ENCODE results near the gene ANO7.
"Not testable (repeated sequence)": the region's sequence is repeated elsewhere in the genome, so short reads cannot be mapped to it uniquely, and the experiment has no call there.

ANO7 gene

DNA sequence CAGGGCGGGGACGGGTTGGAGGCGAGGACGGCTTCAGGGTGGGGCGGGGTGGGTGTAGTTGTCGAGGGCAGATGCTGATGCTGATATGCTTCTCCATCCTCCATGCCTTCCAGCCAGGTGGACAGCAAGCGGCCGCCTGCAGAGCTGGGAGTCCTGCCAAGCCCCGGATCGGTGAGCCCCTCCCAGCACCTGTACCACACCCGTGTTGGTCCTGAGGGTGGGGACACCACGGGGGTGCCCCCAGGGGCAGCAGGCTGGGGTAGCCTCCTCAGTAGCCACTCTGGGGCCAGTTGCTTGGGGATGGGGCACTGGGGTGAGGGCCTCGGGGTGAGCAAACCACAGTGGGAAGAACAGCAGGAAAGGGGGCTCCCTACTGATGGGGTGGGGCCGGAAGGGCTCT is 2.6 kb downstream of the ANO7 start:
- no peak for DNase-seq

- no peak for DNase-seq
These were observed 4.8 kb downstream of the ANO7 start for GRCh38 chr2:241193271-241193670.

- no peak for DNase-seq
These were observed 6.3 kb downstream of the ANO7 start for GRCh38 chr2:241194811-241195210.

DNA sequence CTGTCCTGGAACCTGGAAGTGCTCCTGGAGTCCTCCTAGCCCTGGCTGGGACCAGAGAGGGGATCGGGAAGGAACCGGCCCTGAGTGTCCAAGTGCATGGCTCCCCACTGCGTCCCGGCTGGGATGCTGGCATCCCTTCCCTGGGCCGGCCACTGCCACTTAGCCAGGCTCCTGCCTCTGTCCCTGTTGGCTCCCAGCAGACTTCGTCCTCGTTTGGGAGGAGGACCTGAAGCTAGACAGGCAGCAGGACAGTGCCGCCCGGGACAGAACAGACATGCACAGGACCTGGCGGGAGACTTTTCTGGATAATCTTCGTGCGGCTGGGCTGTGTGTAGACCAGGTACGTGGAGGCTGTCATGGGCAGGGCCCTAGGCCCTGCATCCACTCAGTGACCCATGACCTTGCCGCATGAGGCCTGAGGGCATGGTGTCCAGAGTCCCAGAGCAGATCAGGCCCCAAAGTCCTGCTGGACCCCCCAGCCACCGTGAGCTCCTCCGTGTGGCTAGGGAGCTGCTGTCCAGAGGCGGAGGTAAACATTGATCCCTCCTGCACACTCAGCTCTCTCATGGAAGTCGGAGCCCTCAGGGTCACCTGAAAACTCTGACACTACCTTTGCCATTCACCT is 7.1 kb downstream of the ANO7 start:
- no peak for DNase-seq

DNA sequence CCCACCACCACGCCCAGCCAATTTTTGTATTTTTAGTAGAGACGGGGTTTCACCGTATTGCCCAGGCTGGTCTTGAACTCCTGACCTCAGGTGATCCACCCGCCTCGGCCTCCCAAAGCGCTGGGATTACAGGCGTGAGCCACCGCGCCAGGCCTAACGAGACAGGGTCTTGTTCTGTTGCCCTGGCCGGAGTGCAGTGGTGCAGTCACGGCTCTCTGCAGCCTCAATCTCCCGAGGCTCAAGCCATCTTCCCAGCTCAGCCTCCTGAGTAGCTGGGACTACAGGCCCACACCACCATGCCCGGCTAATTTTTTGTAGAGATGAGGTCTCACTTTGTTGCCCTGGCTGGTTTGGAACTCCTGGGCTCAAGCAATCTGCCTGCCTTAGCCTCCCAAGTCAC is 8.8 kb downstream of the ANO7 start:
- not testable (repeated sequence) for DNase-seq

DNA sequence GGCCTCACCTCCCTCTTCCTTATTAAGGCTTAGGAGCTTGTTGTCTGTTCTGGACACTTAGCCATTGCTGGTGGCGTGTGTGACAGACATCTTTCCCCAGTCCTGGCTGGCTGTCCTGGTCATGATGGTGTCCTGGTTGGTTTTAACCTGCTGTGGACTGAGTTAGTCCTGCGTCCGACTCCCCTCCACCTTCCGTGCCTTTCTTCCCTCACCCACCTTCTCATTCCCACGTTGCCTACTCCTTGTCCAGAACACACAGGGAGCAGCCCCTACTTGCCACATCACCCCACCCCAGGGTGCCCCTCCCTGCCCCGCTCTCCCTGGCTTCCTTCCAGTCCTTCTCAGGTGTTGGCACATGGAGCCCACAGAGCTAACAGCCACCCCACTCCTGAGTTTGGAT is 9.5 kb downstream of the ANO7 start:
- no peak for DNase-seq

GRCh38 chr2:241198381-241199279 is 10.2 kb downstream of the ANO7 start:
- DNase-seq = no peak

DNA sequence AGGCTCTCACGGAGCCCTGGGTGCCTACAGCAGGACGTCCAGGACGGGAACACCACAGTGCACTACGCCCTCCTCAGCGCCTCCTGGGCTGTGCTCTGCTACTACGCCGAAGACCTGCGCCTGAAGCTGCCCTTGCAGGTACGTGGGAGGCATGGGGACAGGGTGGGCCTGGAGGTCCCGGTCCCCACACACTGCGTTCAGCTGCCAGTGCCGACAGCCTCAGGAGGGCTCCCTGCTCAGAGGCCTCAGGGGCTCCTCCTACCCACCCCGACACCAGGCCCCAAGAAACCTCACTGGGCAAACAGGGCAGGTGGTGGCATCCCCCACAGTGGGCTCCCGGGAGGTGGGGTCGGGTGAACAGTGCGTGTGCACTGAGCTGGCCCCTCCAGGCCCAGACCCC is 10.8 kb downstream of the ANO7 start:
- no peak for DNase-seq

GRCh38 chr2:241199897-241200821 is 11.7 kb downstream of the ANO7 start:
- DNase-seq = no peak

DNA sequence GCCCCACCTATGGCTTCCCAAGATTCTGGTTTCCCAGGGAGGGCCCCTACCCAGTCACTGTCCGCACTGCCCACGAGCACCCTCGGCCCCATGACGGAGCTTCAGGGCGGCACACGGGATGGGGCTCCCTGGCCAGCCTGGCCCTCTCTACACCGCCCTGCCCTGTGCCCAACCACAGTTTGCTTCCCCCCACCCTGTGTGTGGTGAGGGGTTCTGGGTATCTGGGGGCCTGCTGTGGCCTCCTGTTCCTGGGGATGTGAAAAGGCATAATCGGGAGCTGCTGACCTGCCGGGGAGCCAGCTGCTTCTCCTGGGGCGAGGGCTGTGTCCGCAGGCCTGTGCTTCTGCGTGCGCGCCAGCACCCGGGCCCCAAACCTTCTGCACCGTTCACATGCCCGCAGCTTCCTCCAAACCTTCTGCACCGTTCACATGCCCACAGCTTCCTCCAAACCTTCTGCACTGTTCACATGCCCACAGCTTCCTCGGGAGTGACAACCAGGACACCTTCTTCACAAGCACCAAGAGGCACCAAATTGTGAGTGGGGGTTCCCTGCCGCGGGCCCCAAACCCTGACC is 12.4 kb downstream of the ANO7 start:
- DNase-seq = no peak

DNA sequence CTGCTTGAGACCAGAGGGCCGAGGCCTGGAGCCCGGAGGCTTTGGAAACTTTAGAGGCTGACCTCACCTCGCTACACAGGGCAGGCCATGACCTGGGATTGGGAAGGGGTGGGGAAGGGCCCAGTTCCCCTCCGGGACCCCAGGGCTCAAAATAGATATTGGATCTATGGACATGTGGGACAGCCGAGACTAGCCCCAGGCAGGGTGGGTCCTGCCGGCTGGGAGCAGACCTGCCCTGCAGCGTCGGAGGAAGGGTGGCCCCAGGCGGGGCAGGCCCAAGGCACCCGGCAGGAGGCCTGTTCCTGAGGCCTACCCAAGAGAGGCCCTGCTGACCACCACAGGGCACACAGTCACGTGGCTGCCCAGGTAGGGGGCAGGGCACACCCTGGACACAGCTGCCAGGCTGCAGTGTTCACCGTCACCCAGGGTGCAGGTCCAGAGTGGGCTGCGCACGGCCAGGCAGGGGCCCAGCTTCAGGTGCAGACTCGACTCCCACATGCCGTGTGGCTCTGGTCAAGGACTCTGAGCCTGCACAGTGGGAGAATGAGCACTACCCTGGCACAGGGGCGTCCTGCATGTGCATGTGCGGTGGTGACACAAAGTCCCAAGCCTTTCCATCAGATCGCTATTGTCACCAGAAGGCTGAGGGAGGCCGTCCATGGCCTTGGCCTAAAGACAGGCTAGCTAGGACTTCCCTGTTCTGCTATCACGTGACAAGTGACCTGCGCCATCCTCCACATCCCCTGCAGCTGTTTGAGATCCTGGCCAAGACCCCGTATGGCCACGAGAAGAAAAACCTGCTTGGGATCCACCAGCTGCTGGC is 13.2 kb downstream of the ANO7 start:
- DNase-seq = no peak

GRCh38 chr2:241202268-241202585 is 13.8 kb downstream of the ANO7 start:
- no peak for DNase-seq

GRCh38 chr2:241202681-241203080 is 14.2 kb downstream of the ANO7 start:
- DNase-seq = no peak

- no peak for DNase-seq
These were observed 14.9 kb downstream of the ANO7 start for GRCh38 chr2:241203218-241204009.

GRCh38 chr2:241204010-241204384 is 15.5 kb downstream of the ANO7 start:
- DNase-seq = no peak

DNA sequence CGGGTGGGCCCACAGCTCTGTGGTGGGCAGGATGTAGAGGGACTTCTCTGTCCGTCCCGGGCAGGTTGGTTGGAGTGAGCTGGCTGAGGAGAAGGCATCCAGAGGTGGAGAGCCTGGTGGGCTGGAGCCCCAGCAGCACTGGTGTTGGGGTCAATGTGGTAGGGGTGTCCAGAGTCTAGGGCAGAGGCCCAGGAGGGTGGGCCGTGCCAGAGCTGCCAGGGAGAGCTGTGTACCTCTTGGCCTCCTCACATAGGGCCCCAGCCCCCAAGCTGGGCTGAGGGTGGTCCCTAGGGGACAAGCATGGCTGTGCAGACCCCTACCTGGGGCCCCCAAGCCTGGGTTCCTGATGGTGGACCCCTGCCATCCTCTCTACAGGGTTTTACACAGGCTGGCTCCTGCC is 16.0 kb downstream of the ANO7 start:
- no peak for DNase-seq

DNA sequence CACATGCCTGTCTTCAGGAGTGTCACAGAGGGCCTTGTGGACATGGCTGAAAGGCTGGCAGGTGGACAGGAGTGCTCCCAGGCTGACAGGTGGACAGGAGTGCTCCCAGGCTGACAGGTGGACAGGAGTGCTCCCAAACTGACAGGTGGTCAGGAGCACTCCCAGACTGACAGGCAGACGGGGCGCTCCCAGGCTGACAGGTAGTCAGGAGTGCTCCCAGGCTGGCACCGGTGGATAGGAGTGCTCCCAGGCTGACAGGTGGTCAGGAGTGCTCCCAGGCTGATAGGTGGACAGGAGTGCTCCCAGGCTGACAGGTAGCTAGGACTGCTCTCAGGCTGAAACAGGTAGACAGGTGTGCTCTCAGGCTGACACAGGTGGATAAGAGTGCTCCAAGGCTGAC is 16.6 kb downstream of the ANO7 start:
- no peak for DNase-seq

- DNase-seq = no peak
These were observed 18.7 kb downstream of the ANO7 start for GRCh38 chr2:241207151-241207550.

DNA sequence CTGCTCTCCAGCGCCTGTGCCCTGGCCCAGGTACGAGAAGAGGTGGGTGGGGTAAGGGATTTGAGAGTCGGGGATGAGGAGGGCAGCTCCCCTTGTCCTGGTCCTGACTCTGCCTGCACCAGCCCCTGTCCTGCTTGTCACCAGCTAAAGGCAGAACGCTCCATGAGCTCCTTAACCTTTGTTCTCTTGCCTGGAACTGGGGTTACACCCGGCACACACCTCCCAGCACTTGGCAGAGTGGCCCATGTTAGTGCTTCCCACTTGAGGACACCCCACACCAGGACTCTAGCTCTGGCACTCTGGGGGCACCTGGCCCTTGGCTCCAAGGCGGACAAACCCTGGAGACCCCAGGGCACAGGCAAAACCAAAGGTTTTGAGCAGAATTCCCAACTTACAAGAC is 19.2 kb downstream of the ANO7 start:
- no peak for DNase-seq

DNA sequence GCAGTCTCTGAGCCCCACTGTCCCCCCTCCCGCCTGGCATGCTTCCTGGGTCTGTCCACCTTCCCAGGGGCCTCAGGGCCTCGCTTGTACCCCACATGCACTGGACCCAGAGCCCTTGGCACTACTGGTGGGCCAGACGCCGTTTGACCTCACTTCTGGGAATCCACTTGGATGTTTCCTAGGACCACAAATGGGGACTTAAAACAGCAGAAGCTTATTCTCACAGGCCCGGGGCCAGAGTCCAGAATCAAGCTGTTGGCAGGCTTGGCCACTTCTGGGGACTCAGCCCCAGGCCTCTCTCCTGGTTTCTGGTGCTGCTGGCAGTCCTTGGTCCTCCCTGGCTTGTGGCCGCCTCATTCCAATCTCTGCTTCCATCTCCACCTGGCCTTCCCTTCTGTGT is 19.6 kb downstream of the ANO7 start:
- DNase-seq = no peak

DNA sequence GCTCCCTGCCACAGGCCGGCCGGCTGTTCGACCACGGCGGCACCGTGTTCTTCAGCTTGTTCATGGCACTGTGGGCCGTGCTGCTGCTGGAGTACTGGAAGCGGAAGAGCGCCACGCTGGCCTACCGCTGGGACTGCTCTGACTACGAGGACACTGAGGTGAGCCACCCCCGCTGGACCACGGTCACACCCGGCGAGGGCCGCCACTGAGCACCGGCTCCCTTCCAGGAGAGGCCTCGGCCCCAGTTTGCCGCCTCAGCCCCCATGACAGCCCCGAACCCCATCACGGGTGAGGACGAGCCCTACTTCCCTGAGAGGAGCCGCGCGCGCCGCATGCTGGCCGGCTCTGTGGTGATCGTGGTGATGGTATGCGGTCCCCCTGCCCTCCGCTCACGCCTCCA is 20.8 kb downstream of the ANO7 start:
- no peak for DNase-seq

DNA sequence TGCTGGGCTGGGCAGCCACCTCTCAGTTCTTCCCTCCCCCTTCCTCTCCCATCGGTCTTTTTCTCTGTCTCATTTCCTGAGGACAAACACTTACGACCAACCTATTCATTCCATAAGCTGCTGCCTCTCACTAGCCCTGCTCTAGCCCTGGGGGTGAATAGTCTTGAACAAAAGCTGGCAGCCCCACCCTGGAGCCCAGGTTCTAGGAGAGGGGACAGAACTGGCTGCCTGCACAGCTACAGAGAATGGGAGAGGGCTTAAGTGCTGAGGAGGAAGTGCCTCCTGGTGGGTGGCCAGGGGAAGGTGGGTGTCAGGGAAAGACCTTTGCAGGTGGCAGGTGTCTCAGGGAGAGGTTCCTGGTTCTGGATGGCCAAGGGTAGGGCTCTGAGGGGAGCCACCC is 22.8 kb downstream of the ANO7 start:
- DNase-seq = no peak

All from activated effector memory CD4-positive, alpha-beta T cell treated with Interleukin-2 at 50 U/mL for 16 hours (primary cell).